Measurements from ENCODE around the gene EML4.
A peak's percentile ranks its signal among the peaks of the same experiment; 100 is the strongest.
"Not testable (repeated sequence)": the region's sequence is repeated elsewhere in the genome, so short reads cannot be mapped to it uniquely, and the experiment has no call there.

Gene EML4

GRCh38 chr2:42172020-42172419 is 2.9 kb downstream of the EML4 start:
- DNase-seq: no peak

GRCh38 chr2:42172566-42172965 is 3.4 kb downstream of the EML4 start:
- DNase-seq: no peak

GRCh38 chr2:42173467-42173866 is 4.3 kb downstream of the EML4 start:
- DNase-seq: not testable (repeated sequence)

- DNase-seq: no peak
These were observed 8.0 kb downstream of the EML4 start for GRCh38 chr2:42176992-42177738.

GRCh38 chr2:42178335-42178734 is 9.2 kb downstream of the EML4 start:
- no peak for DNase-seq

- DNase-seq: no peak
These were observed 11.1 kb downstream of the EML4 start for GRCh38 chr2:42180300-42180699.

GRCh38 chr2:42182654-42183308 is 13.6 kb downstream of the EML4 start:
- peak in 1 of 2 experiments; percentile 48 for DNase-seq

- no peak for DNase-seq
These were observed 14.6 kb downstream of the EML4 start for GRCh38 chr2:42183775-42184174.

- DNase-seq: no peak
These were observed 15.2 kb downstream of the EML4 start for GRCh38 chr2:42184346-42184745.

GRCh38 chr2:42185220-42185921 is 16.2 kb downstream of the EML4 start:
- no peak for DNase-seq

GRCh38 chr2:42186366-42186765 is 17.2 kb downstream of the EML4 start:
- DNase-seq: no peak

- DNase-seq: no peak
These were observed 17.9 kb downstream of the EML4 start for GRCh38 chr2:42186945-42187632.

- DNase-seq: no peak
These were observed 18.7 kb downstream of the EML4 start for GRCh38 chr2:42187886-42188285.

GRCh38 chr2:42189235-42189566 is 20.0 kb downstream of the EML4 start:
- no peak for DNase-seq

- no peak for DNase-seq
These were observed 21.0 kb downstream of the EML4 start for GRCh38 chr2:42190191-42190590.

- DNase-seq: no peak
These were observed 22.3 kb downstream of the EML4 start for GRCh38 chr2:42191285-42192009.

GRCh38 chr2:42192010-42192373 is 22.8 kb downstream of the EML4 start:
- DNase-seq: no peak

- DNase-seq: no peak
These were observed 23.8 kb downstream of the EML4 start for GRCh38 chr2:42192652-42193566.

- no peak for DNase-seq
These were observed 24.6 kb downstream of the EML4 start for GRCh38 chr2:42193722-42194187.

GRCh38 chr2:42194428-42194827 is 25.3 kb downstream of the EML4 start:
- no peak for DNase-seq

- no peak for DNase-seq
These were observed 26.4 kb downstream of the EML4 start for GRCh38 chr2:42195559-42195958.

GRCh38 chr2:42196070-42196402 is 26.9 kb downstream of the EML4 start:
- DNase-seq: no peak
